H1 (cell line): ENCODE measurements around the gene PTDSS2. TPM values are rescaled to one million over a fixed set of nuclear protein-coding genes. Genes with fewer than 3 reads are reported as not detected.

ENCODE experiments used
- CTCF ChIA-PET: fragments of 300-600 bp; sonication (Branson Sonifier 250); formaldehyde crosslinking; loops from one replicate; lab custom pipeline; 2021; ENCODE audit not compliant: partially characterized antibody; lab: Charles Lee
- POLR2A ChIA-PET: fragments of 300-600 bp; sonication (Branson Sonifier 250); formaldehyde crosslinking; loops from one replicate; lab custom pipeline; 2021; ENCODE audit warnings: inconsistent platforms; ENCODE audit not compliant: partially characterized antibody; lab: Charles Lee
- DNase-seq, 2 experiments: peaks; one replicate each; pipeline versions ENCODE4 v3.0.0 to v3.0.0-alpha.2; 2010 to 2022; ENCODE audit warnings: low spot score in 2 of 2, low read depth in 1 of 2, mixed read lengths in 1 of 2
- FAIRE-seq: peaks from 2 replicates; lab custom pipeline; 2011; peaks lifted over from hg19 to GRCh38; lab: Jason Lieb, UNC
- H2AFZ ChIP-seq: 2 replicates; pipeline ENCODE4 v1.8.1; 2012; ENCODE audit warnings: low read length, inconsistent platforms
- H2AK5ac ChIP-seq: 2 replicates; pipeline ENCODE4 v1.6.1; 2013; ENCODE audit warnings: low read depth, low read length
- H2BK120ac ChIP-seq: replicated peaks from 2 replicates; pipeline ENCODE3; 2013; ENCODE audit warnings: low read depth, low read length, inconsistent platforms
- H2BK12ac ChIP-seq: 2 replicates; pipeline ENCODE4 v1.6.1; 2013; ENCODE audit warnings: low read depth, low read length
- H2BK15ac ChIP-seq: 2 replicates; pipeline ENCODE4 v1.6.1; 2013; ENCODE audit warnings: low read length
- H2BK20ac ChIP-seq: 2 replicates; pipeline ENCODE4 v1.6.1; 2013; ENCODE audit warnings: low read length
- H2BK5ac ChIP-seq: 2 replicates; pipeline ENCODE4 v1.6.1; 2013; ENCODE audit warnings: low read depth, low read length
- H3K14ac ChIP-seq: 2 replicates; pipeline ENCODE4 v1.6.1; 2013; ENCODE audit warnings: inconsistent platforms; ENCODE audit not compliant: insufficient read length
- H3K18ac ChIP-seq: 2 replicates; pipeline ENCODE4 v1.6.1; 2013; ENCODE audit warnings: low read length; ENCODE audit errors: extremely low read depth
- H3K23ac ChIP-seq: 2 replicates; pipeline ENCODE4 v1.6.1; 2013; ENCODE audit warnings: inconsistent platforms; ENCODE audit not compliant: insufficient read length
- H3K23me2 ChIP-seq: 2 replicates; pipeline ENCODE4 v1.6.1; 2013; ENCODE audit warnings: low read depth, low read length
- H3K27ac ChIP-seq: 2 replicates; pipeline ENCODE4 v1.6.1; 2011; ENCODE audit warnings: low read depth, low read length, inconsistent platforms
- H3K27me3 ChIP-seq, 4 experiments: replicated peaks in 1 of 4; 1 replicate in 1 of 4; 2 replicates in 3 of 4; pipeline versions ENCODE4 v1.6.1 to v1.8.1; 2011 to 2013; ENCODE audit warnings: low read length in 3 of 4, mild to moderate bottlenecking in 3 of 4, inconsistent platforms in 2 of 4, mixed read lengths in 2 of 4, moderate library complexity in 1 of 4; ENCODE audit not compliant: control insufficient read depth in 3 of 4, insufficient read depth in 3 of 4; ENCODE audit errors: extremely low read depth in 1 of 4
- H3K36me3 ChIP-seq, 4 experiments: 2 replicates each; pipeline versions ENCODE4 v1.6.1 to v1.8.1; 2011 to 2013; ENCODE audit warnings: mild to moderate bottlenecking in 4 of 4, low read length in 3 of 4, moderate library complexity in 2 of 4, control low read depth in 1 of 4, inconsistent platforms in 1 of 4; ENCODE audit not compliant: insufficient read depth in 4 of 4, control insufficient read depth in 2 of 4
- H3K4ac ChIP-seq: replicated peaks from 2 replicates; pipeline ENCODE3; 2013; ENCODE audit warnings: low read length, low read depth, mixed read lengths, inconsistent platforms; ENCODE audit not compliant: insufficient read length
- H3K4me1 ChIP-seq, 4 experiments: replicated peaks in 1 of 4; 1 replicate in 1 of 4; 2 replicates in 3 of 4; pipeline versions ENCODE4 v1.6.1 to v1.8.1; 2011 to 2013; ENCODE audit warnings: low read length in 3 of 4, inconsistent platforms in 2 of 4, mixed read lengths in 1 of 4; ENCODE audit not compliant: insufficient read depth in 4 of 4, control insufficient read depth in 3 of 4
- H3K4me2 ChIP-seq, 2 experiments: 2 replicates each; pipeline versions ENCODE4 v1.6.1 to v1.8.1; 2011 to 2013; ENCODE audit warnings: low read depth in 2 of 2, low read length in 2 of 2, control low read depth in 1 of 2, inconsistent platforms in 1 of 2, mild to moderate bottlenecking in 1 of 2; ENCODE audit not compliant: insufficient read depth in 1 of 2
- H3K4me3 ChIP-seq, 4 experiments: fragments of 200-600, 300-600 bp in 1 of 4; sonication (generic), shearing (Covaris generic), sonication (Bioruptor Twin) in 1 of 4; 2 replicates each; pipeline versions ENCODE4 v1.5.1 to v1.8.1; 2011 to 2016; ENCODE audit warnings: low read length in 4 of 4, low read depth in 3 of 4, control low read depth in 2 of 4, inconsistent platforms in 2 of 4, mild to moderate bottlenecking in 2 of 4, mixed read lengths in 1 of 4, moderate library complexity in 1 of 4; ENCODE audit not compliant: insufficient read depth in 2 of 4; ENCODE audit errors: extremely low read depth in 1 of 4
- H3K56ac ChIP-seq: replicated peaks from 2 replicates; pipeline ENCODE3; 2013; ENCODE audit warnings: low read depth, mild to moderate bottlenecking, mixed read lengths, low read length, inconsistent platforms; ENCODE audit not compliant: insufficient read length
- H3K79me1 ChIP-seq: 2 replicates; pipeline ENCODE4 v1.6.1; 2013; ENCODE audit warnings: low read depth, low read length, control low read depth
- H3K79me2 ChIP-seq, 2 experiments: 2 replicates each; pipeline versions ENCODE4 v1.6.1 to v1.8.1; 2012 to 2013; ENCODE audit warnings: low read length in 2 of 2, mild to moderate bottlenecking in 2 of 2, inconsistent platforms in 1 of 2; ENCODE audit not compliant: insufficient read depth in 2 of 2, control insufficient read depth in 1 of 2
- H3K9ac ChIP-seq, 4 experiments: replicated peaks in 1 of 4; 1 replicate in 1 of 4; 2 replicates in 3 of 4; pipeline versions ENCODE4 v1.6.1 to v1.8.1; 2011 to 2013; ENCODE audit warnings: low read depth in 3 of 4, low read length in 3 of 4, control low read depth in 2 of 4, mild to moderate bottlenecking in 2 of 4, moderate library complexity in 2 of 4, inconsistent platforms in 1 of 4; ENCODE audit errors: extremely low read depth in 1 of 4
- H3K9me3 ChIP-seq, 2 experiments: 2 replicates each; pipeline versions ENCODE4 v1.6.1 to v1.8.1; 2012 to 2013; ENCODE audit warnings: mild to moderate bottlenecking in 2 of 2, moderate library complexity in 2 of 2, control low read depth in 1 of 2, inconsistent platforms in 1 of 2, low read depth in 1 of 2, low read length in 1 of 2, mixed read lengths in 1 of 2; ENCODE audit not compliant: insufficient read depth in 2 of 2
- H4K20me1 ChIP-seq, 2 experiments: replicated peaks in 1 of 2; 2 replicates each; pipeline versions ENCODE3 to v1.8.1; 2011 to 2013; ENCODE audit warnings: inconsistent platforms in 2 of 2, low read length in 2 of 2, mild to moderate bottlenecking in 1 of 2; ENCODE audit not compliant: insufficient read depth in 2 of 2, control insufficient read depth in 1 of 2
- H4K5ac ChIP-seq: 2 replicates; pipeline ENCODE4 v1.6.1; 2013; ENCODE audit warnings: low read length, low read depth, mixed read lengths, inconsistent platforms; ENCODE audit not compliant: insufficient read length
- H4K8ac ChIP-seq: 2 replicates; pipeline ENCODE4 v1.8.0; 2013; ENCODE audit warnings: mild to moderate bottlenecking, moderate library complexity, low read length, inconsistent platforms; ENCODE audit not compliant: insufficient read depth; ENCODE audit errors: extremely low read depth
- H4K91ac ChIP-seq: replicated peaks from 2 replicates; pipeline ENCODE3; 2013; ENCODE audit warnings: low read length, mixed read lengths, inconsistent platforms; ENCODE audit not compliant: insufficient read length
- BRCA1 ChIP-seq: IDR thresholded peaks from 2 replicates; pipeline ENCODE4 v1.6.1; 2012; ENCODE audit warnings: low read depth, low read length, improper control_type of control experiment
- CEBPB ChIP-seq: IDR thresholded peaks from 2 replicates; pipeline ENCODE4 v1.6.1; 2012; ENCODE audit warnings: low read depth, low read length
- CTBP2 ChIP-seq: IDR thresholded peaks from 2 replicates; pipeline ENCODE4 v1.7.0; 2011; ENCODE audit warnings: borderline replicate concordance, mild to moderate bottlenecking, moderate library complexity, mixed read lengths, low read length; ENCODE audit not compliant: insufficient read depth, insufficient read length
- HDAC6 ChIP-seq: IDR thresholded peaks from one replicate; pipeline ENCODE4 v1.7.1; 2012; ENCODE audit warnings: low read depth, mild to moderate bottlenecking, inconsistent platforms, low read length, moderate library complexity
- KDM5A ChIP-seq: fragments of 200-600 bp; IDR thresholded peaks from 2 replicates; pipeline ENCODE4 v1.7.1; 2012; ENCODE audit warnings: mild to moderate bottlenecking, low read length, inconsistent platforms, mixed read lengths
- POLR2AphosphoS5 ChIP-seq: IDR thresholded peaks from 2 replicates; pipeline ENCODE4 v1.6.1; 2011; ENCODE audit warnings: low read depth, low read length
- RFX5 ChIP-seq: IDR thresholded peaks from 2 replicates; pipeline ENCODE4 v1.6.1; 2011; ENCODE audit warnings: low read depth, low read length, improper control_type of control experiment, borderline replicate concordance
- RXRA ChIP-seq: IDR thresholded peaks from 2 replicates; pipeline ENCODE4 v1.6.1; 2011; ENCODE audit warnings: low read depth, mild to moderate bottlenecking, low read length, moderate library complexity; ENCODE audit not compliant: insufficient read depth
- SP4 ChIP-seq: IDR thresholded peaks from 2 replicates; pipeline ENCODE4 v1.6.1; 2012; ENCODE audit warnings: low read length, inconsistent platforms
- SUZ12 ChIP-seq: fragments of 200-600 bp; sonication (generic); IDR thresholded peaks from 2 replicates; pipeline ENCODE4 v1.6.1; 2012; ENCODE audit warnings: mild to moderate bottlenecking, inconsistent platforms, low read length, moderate library complexity, mixed read lengths
- TEAD4 ChIP-seq: IDR thresholded peaks from 2 replicates; pipeline ENCODE4 v1.6.1; 2012; ENCODE audit warnings: low read depth, low read length, inconsistent platforms, mixed read lengths
- ZNF274 ChIP-seq: IDR thresholded peaks from 2 replicates; pipeline ENCODE4 v1.7.0; 2012; ENCODE audit warnings: low read length, borderline replicate concordance; ENCODE audit errors: extremely low read depth
- WGBS, 2 experiments: shearing (Covaris generic) in 1 of 2; methylation state at CpG; one replicate each; pipeline versions ENCODE4 v1.1.6 to v1.1.7; 2013 to 2015; ENCODE audit warnings: low lambda C conversion rate in 2 of 2, mixed read lengths in 2 of 2, inconsistent platforms in 1 of 2, low coverage in 1 of 2, missing lambda C conversion rate in 1 of 2; ENCODE audit not compliant: insufficient replicate concordance in 2 of 2, insufficient coverage in 1 of 2, insufficient read length in 1 of 2; ENCODE audit errors: extremely low coverage in 1 of 2, missing lambda C conversion rate in 1 of 2; 5-methylcytosine and 5-hydroxymethylcytosine counted together
- polyA plus RNA-seq, 7 experiments: library from polyadenylated mRNA; depleted of rRNA in 3 of 7; stranded (reverse) in 5 of 7; unstranded in 2 of 7; fragments of >200 nt in 5 of 7; fragments of 200-250 nt in 2 of 7; gene quantifications; 1 replicate in 5 of 7; 2 replicates in 1 of 7; 4 replicates in 1 of 7; pipeline versions ENCODE4 v1.2.1 to v1.2.3, GENCODE V29; 2011 to 2013; ENCODE audit warnings: missing spikeins in 2 of 7, mixed read lengths in 2 of 7
- total RNA-seq: library from RNA; stranded (reverse); fragmentation: NEBNext Ultra II Directional; extraction: Animal tissue kit (Norgen Biotek cat#: 25700); gene quantifications from 2 replicates; pipeline ENCODE4 v1.2.1, GENCODE V29; 2021

PTDSS2 gene
- total and polyA plus RNA-seq, 2 of the 8 experiments (the other 6 are each of a cell fraction or from before 2014, with no cell fraction given) = 48.7 to 68.2 TPM

GRCh38 chr11:528815-529727 lies 79.0 kb downstream of the PTDSS2 start:
- 93% methylated on average over 24 of the region's 29 CpGs; no CpG with 5 or more reads in 1 of the 2 experiments for WGBS, 2 experiments
- peak in 1 of 2 experiments; percentile 43 for DNase-seq
- TF ChIP-seq KDM5A (no peak), SUZ12 (no peak), ZNF274 (no peak), SP4 (no peak), BRCA1 (no peak), RXRA (no peak), RFX5 (no peak), CEBPB (no peak), HDAC6 (no peak), TEAD4 (no peak), CTBP2 (no peak), POLR2AphosphoS5 (no peak)

More at GRCh38 chr11:528815-529727, 79.0 kb downstream of the PTDSS2 start:
- ChIA-PET CTCF (interaction anchor here (1.4 kb wide), 1 partner anchor 10 kb away, joined by 7 read pairs; no protein-coding TSS in a partner anchor), POLR2A (interaction anchor here (0.7 to 1.2 kb wide), 4 partner anchors 12 to 233 kb away, joined by 3 read pairs; no protein-coding TSS in a partner anchor)
- H3K23ac ChIP-seq = no peak overlapping the region
- H4K91ac ChIP-seq = no peak overlapping the region
- no peak overlapping the region for H3K18ac ChIP-seq
- H3K4ac ChIP-seq = no peak overlapping the region
- H2BK5ac ChIP-seq = no peak overlapping the region
- no peaks in the 10 kb centered on the region for H3K9me3 ChIP-seq
- H3K4me3 ChIP-seq = no peak overlapping the region
- H3K4me2 ChIP-seq = no peak overlapping the region
- no peak overlapping the region for H4K8ac ChIP-seq
- H2AK5ac ChIP-seq = no peak overlapping the region
- H3K4me1 ChIP-seq = no peaks in the 10 kb centered on the region
- H3K79me2 ChIP-seq = no peaks in the 10 kb centered on the region
- no peaks in the 10 kb centered on the region for H3K27me3 ChIP-seq
- no peak overlapping the region for H2BK12ac ChIP-seq
- peaks cover 2 to 11% of the 10 kb centered on the region in 2 experiments for H4K20me1 ChIP-seq
- H3K23me2 ChIP-seq = no peaks in the 10 kb centered on the region
- no peak overlapping the region for H3K56ac ChIP-seq
- H3K9ac ChIP-seq = no peak overlapping the region
- H2BK120ac ChIP-seq = no peak overlapping the region
- FAIRE-seq = no peak
- H4K5ac ChIP-seq = no peak overlapping the region
- H3K14ac ChIP-seq = no peak overlapping the region
- no peak overlapping the region for H2AFZ ChIP-seq
- H3K36me3 ChIP-seq = peaks cover 0 to 15% (median 6%) of the 10 kb centered on the region in 4 experiments; a peak in 5 of 8 replicates
- no peak overlapping the region for H3K27ac ChIP-seq
- no peak overlapping the region for H2BK20ac ChIP-seq
- no peaks in the 10 kb centered on the region for H3K79me1 ChIP-seq
- no peak overlapping the region for H2BK15ac ChIP-seq
